Suprapubic skin (tissue), 4 donors: ENCODE data around the gene TTLL5.

ENCODE experiments used
- CTCF ChIP-seq, 2 donors: fragments of 200-600 bp in 1 of 2; fragments of 450-650 bp in 1 of 2; sonication (generic) in 1 of 2; IDR thresholded peaks; one replicate each; pipeline ENCODE4 v1.5.1; 2016 to 2019; ENCODE audit warnings: antibody characterized with exemption in 2 of 2, mild to moderate bottlenecking in 1 of 2, moderate library complexity in 1 of 2
- EP300 ChIP-seq: sonication (generic); formaldehyde crosslinking; IDR thresholded peaks from one replicate; pipeline ENCODE4 v1.6.1; 2017; ENCODE audit warnings: antibody characterized with exemption
- POLR2A ChIP-seq, 2 donors: fragments of 450-650 bp; IDR thresholded peaks; one replicate each; pipeline ENCODE4 v1.6.1; 2017; ENCODE audit warnings: antibody characterized with exemption in 2 of 2, mild to moderate bottlenecking in 2 of 2, moderate library complexity in 2 of 2
- POLR2AphosphoS5 ChIP-seq, 3 donors: sonication (generic); formaldehyde crosslinking; IDR thresholded peaks; one replicate each; pipeline ENCODE4 v1.6.1; 2017; ENCODE audit warnings: antibody characterized with exemption in 3 of 3

GRCh38 chr14:75979648-75980565 lies 318.9 kb downstream of the TTLL5 start:
- TF ChIP-seq CTCF (IDR thresholded peaks at IDR 0.05): no peak
- TF ChIP-seq POLR2AphosphoS5 (IDR thresholded peaks at IDR 0.05): no peak
- no peak for TF ChIP-seq POLR2A (IDR thresholded peaks at IDR 0.05)
- no peak for TF ChIP-seq EP300
